Retinal pigment epithelial cell (primary cell): ENCODE data around the gene KRT76.

ENCODE experiments used
- DNase-seq: peaks from one replicate; pipeline ENCODE4 v3.0.0-alpha.2; 2010; ENCODE audit warnings: low read depth
- H3K4me3 ChIP-seq: 2 replicates; pipeline ENCODE4 v1.5.1; 2011; ENCODE audit warnings: mild to moderate bottlenecking, low read length, control low read depth, moderate library complexity
- CTCF ChIP-seq: conservative IDR thresholded peaks from 2 replicates; pipeline ENCODE4 v1.5.1; 2011; ENCODE audit warnings: low read depth, low read length, control low read depth, inconsistent platforms

Gene KRT76

GRCh38 chr12:52807544-52808470 is 30.7 kb upstream of the KRT76 start:
- TF ChIP-seq CTCF: no peak
- no peak for DNase-seq
- no peak overlapping the region for H3K4me3 ChIP-seq

DNA sequence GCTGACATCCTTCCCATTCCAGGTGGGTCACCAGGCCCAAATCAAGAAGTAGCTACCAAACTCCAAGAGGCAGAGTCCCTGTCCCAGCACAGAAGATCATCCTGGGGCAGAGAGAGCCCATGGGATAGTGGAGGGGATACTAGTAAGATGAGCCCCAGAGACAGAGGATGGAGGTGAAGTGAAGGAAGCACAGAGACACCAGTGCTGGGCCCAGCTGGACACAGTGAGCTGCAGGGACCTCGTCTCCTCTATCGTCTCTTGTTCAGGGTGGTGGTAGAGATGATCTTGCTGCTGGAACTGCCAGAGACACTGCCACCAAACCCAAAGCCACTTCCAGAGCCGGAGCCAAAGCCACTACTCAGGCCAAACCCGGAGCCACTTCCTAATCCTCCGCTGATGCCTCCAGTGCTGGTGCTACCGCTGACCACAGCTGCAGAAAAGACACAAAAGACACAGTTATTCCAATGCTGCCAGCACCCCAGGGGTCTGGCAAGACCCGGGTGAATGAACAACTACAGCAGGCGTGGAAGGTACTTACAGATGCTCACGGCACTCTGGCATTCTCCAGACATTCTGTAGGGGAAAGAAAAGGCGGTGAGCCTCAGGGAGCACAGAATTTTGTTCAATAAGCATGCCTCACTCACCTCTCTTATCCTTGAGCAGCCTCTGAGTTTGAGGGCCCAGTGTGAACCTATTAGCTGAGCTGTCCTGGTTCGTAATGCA is 29.8 kb upstream of the KRT76 start:
- DNase-seq: no peak
- TF ChIP-seq CTCF: no peak
- H3K4me3 ChIP-seq: no peak overlapping the region

DNA sequence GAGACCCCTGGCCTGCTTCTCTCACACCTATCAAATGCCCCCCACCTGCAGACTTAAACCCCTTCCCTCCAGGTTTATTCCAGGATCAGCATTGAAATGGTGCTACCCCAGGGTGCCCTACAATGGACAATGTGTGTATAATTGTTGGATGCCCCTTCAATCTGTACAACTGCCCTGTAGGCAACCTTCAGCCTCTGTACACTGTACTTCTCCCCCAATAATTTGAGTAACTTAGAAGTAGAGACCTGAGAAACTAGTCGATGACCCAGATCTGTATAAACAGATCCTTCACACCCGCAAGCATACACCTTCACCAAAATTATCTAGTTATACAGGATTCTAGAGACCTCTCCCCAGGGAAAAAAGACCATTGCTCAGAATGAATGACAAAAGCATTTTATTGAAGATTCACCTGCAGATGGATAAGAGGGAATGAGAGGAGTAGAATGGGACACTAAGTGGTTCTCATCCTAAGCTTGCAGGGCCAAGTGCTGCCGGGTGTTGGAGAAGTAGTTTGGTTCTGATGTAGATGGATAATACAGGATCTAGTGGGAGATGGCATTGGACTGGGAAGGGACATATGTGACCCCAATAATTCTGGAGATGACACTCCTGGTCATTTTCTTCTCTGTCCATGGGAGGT is 29.1 kb upstream of the KRT76 start:
- no peak overlapping the region for H3K4me3 ChIP-seq
- DNase-seq: no peak
- no peak for TF ChIP-seq CTCF

- no peak for DNase-seq
- no peak for TF ChIP-seq CTCF
- H3K4me3 ChIP-seq: no peak overlapping the region
Measured at GRCh38 chr12:52805739-52806138, 28.6 kb upstream of the KRT76 start.

GRCh38 chr12:52805000-52805399 is 27.9 kb upstream of the KRT76 start:
- no peak for DNase-seq
- no peak for TF ChIP-seq CTCF
- H3K4me3 ChIP-seq: no peak overlapping the region

DNA sequence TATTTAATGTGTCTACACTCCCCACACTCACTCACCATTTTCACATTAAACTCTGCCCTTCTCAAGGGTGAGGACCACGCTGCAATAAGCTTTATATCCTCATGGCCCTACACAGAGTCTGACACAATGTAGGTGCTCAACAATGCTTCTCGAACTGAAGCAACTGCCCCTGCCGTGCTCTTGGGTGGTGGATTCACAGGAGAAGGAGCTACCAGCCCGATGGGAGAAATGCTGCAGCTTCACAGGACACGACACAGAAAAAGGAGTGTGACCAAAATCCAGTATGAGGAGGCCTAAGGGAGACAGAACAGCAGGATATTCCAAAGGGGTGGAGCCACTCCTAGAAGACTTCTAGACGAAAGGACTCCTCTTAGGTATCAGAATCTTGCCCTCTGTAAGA is 25.3 kb upstream of the KRT76 start:
- no peak for TF ChIP-seq CTCF
- DNase-seq: no peak
- no peak overlapping the region for H3K4me3 ChIP-seq
